ENCODE measurements around the gene ABCC12.

ABCC12 gene

DNA sequence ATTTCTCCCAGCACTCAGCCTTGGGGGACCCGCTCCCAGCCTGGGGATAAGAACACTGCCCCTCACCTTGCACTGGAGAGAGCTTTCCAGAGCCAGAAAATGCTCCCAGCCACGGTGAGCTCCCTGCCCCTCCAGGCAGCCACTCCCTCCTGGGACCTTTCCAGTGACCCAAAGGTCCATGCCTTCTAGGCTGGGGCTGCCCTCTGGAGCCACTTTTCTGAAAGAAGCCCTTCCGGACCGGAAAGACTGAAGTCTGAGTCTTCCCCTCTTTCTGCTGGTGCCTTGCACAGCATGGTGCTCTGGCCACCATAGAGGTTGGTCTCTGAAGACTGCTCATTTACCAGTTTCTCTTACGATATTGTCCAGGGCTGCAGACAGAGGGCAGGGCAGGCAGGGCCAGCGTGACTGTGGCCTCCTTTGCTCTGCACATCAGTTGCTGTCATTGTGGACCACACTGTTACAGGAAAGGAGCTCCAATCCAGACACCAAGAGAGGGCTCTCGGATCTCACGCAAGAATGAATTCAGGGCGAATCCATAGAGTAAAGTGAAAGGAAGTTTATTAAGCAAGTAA is 7.1 kb upstream of the ABCC12 start:
- no peak overlapping the region for H3K4me3 ChIP-seq (ENCODE audit: low read depth, low read length)
- peaks cover 6% of the 10 kb centered on the region for H3K4me1 ChIP-seq (ENCODE audit: control insufficient read depth, insufficient read depth, low read length)
- H3K36me3 ChIP-seq (ENCODE audit: control insufficient read depth, insufficient read depth, low read length): no peaks in the 10 kb centered on the region
- H3K9me3 ChIP-seq (ENCODE audit: control insufficient read depth, insufficient read depth, low read length): no peaks in the 10 kb centered on the region
- no peak overlapping the region for H3K9ac ChIP-seq (ENCODE audit: low read depth, low read length)
- no peaks in the 10 kb centered on the region for H3K27me3 ChIP-seq (ENCODE audit: control insufficient read depth, insufficient read depth, low read length)

DNA sequence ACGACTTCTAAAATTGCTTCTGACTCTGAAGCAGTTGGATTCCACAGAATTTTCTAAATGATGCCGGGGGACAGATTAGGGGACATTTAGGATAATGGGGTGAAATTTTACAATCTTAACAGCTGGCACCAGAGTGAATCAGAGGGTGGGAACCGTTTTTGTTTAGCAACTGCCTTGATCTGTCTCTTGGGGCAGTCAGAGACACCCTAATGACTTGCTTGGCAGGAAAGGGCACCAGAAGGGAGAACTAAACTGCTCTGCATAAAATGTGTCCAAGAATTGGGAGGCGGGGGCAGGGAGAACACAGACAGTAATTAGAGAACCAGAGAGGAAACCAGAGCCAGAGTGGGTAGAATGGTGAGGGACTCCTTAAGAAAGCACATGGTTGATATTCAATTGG is 6.1 kb upstream of the ABCC12 start:
- Histone ChIP-seq H3K36me3 (ENCODE audit: control insufficient read depth, insufficient read depth, low read length) (no peaks in the 10 kb centered on the region), H3K27me3 (ENCODE audit: control insufficient read depth, insufficient read depth, low read length) (no peaks in the 10 kb centered on the region), H3K9ac (ENCODE audit: low read depth, low read length) (no peak overlapping the region)

DNA sequence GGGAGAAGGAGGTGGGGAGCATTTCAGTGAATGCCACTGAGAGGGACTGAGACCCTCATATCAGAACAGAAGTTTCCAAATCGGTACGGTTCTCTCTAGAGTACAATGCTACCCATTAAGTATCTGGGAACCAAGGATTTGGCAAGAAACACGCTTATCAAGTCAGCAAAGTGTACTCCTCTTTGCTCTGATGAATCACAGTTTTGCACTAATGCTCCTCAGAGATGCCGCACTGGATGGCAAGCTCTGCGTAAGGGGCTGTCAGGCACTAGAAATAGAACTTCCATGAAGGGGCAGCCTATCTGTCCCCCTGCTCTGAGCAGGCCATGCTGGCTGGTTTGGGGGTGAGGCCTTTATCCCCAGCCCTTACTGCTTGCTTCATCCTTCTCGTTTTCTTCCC is 4.8 kb upstream of the ABCC12 start:
- H3K9me3 ChIP-seq (ENCODE audit: control insufficient read depth, insufficient read depth, low read length): no peaks in the 10 kb centered on the region
- H3K4me3 ChIP-seq (ENCODE audit: low read depth, low read length): no peak overlapping the region
- H3K27me3 ChIP-seq (ENCODE audit: control insufficient read depth, insufficient read depth, low read length): peaks cover 6% of the 10 kb centered on the region
- H3K36me3 ChIP-seq (ENCODE audit: control insufficient read depth, insufficient read depth, low read length): no peaks in the 10 kb centered on the region
- peaks cover 6% of the 10 kb centered on the region for H3K4me1 ChIP-seq (ENCODE audit: control insufficient read depth, insufficient read depth, low read length)
- H3K9ac ChIP-seq (ENCODE audit: low read depth, low read length): no peak overlapping the region

More for the DNA sequence above, 6.1 kb upstream of the ABCC12 start:
- peaks cover 6% of the 10 kb centered on the region for H3K4me1 ChIP-seq (ENCODE audit: control insufficient read depth, insufficient read depth, low read length)
- H3K9me3 ChIP-seq (ENCODE audit: control insufficient read depth, insufficient read depth, low read length): no peaks in the 10 kb centered on the region
- no peak overlapping the region for H3K4me3 ChIP-seq (ENCODE audit: low read depth, low read length)

DNA sequence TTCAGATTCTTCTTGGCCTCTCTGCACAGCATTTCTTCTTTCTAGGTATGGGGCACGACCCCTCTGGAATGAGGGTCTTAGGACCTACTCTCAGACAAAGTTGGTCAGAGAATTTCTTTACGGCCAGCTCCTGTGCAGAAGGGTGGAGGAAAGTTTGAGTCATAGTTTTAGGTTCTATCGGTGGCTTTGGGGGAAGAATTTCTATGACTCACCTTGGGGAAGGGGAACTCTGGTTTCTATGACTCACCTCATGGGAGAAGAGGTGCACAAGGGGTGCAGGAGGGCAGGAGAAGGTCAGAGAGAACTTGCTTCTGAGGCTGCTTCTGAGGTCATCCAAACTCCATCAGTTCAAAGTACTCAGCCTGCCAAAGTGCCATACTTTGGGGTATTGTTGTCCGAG is 2.5 kb upstream of the ABCC12 start:
- Histone ChIP-seq H3K4me3 (ENCODE audit: low read depth, low read length) (no peak overlapping the region), H3K9me3 (ENCODE audit: control insufficient read depth, insufficient read depth, low read length) (no peaks in the 10 kb centered on the region), H3K36me3 (ENCODE audit: control insufficient read depth, insufficient read depth, low read length) (no peaks in the 10 kb centered on the region), H3K27me3 (ENCODE audit: control insufficient read depth, insufficient read depth, low read length) (peaks cover 6% of the 10 kb centered on the region), H3K9ac (ENCODE audit: low read depth, low read length) (no peak overlapping the region), H3K4me1 (ENCODE audit: control insufficient read depth, insufficient read depth, low read length) (no peaks in the 10 kb centered on the region)

DNA sequence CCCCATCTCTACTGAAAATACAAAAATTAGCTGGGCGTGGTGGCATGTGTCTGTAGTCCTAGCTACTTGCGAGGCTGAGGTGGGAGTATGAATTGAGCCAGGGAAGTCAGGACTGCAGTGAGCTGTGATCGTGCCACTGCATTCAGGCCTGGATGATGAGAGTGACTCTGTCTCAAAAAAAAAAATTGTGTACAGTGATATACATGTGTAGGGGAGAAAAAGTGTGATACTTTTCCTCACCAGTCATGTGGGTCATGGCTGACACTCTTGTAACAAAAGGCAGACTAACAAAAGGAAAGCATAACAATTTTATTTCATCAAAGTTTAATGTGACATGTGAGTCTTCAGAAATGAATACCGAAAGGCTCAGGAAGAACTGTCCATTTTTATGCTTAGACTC is 2.0 kb upstream of the ABCC12 start:
- Histone ChIP-seq H3K4me3 (ENCODE audit: low read depth, low read length) (no peak overlapping the region), H3K9me3 (ENCODE audit: control insufficient read depth, insufficient read depth, low read length) (no peaks in the 10 kb centered on the region), H3K36me3 (ENCODE audit: control insufficient read depth, insufficient read depth, low read length) (no peaks in the 10 kb centered on the region), H3K27me3 (ENCODE audit: control insufficient read depth, insufficient read depth, low read length) (peaks cover 6% of the 10 kb centered on the region), H3K9ac (ENCODE audit: low read depth, low read length) (no peak overlapping the region), H3K4me1 (ENCODE audit: control insufficient read depth, insufficient read depth, low read length) (no peaks in the 10 kb centered on the region)

DNA sequence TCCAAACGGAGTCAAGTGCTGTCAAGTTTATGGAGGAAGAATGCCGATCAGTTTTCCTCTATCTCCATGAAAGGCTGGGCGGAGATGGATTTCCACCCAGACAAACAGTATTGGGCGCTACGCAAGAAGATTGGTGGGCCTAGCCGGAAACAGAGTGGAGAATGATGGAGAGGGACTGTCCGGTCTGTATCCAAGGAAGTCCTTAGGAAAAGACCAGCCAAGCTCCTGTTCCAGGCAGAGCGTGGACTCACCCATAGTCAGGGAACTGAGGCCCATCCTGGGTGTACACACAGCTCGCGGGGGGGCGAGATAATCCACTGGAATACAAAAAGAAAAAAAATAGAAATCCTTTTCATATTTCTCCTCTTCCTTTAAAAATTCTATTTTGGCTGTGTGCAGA is 1.5 kb upstream of the ABCC12 start:
- Histone ChIP-seq H3K4me3 (ENCODE audit: low read depth, low read length) (no peak overlapping the region), H3K27me3 (ENCODE audit: control insufficient read depth, insufficient read depth, low read length) (peaks cover 6% of the 10 kb centered on the region), H3K9ac (ENCODE audit: low read depth, low read length) (no peak overlapping the region), H3K9me3 (ENCODE audit: control insufficient read depth, insufficient read depth, low read length) (no peaks in the 10 kb centered on the region), H3K4me1 (ENCODE audit: control insufficient read depth, insufficient read depth, low read length) (no peaks in the 10 kb centered on the region), H3K36me3 (ENCODE audit: control insufficient read depth, insufficient read depth, low read length) (no peaks in the 10 kb centered on the region)

DNA sequence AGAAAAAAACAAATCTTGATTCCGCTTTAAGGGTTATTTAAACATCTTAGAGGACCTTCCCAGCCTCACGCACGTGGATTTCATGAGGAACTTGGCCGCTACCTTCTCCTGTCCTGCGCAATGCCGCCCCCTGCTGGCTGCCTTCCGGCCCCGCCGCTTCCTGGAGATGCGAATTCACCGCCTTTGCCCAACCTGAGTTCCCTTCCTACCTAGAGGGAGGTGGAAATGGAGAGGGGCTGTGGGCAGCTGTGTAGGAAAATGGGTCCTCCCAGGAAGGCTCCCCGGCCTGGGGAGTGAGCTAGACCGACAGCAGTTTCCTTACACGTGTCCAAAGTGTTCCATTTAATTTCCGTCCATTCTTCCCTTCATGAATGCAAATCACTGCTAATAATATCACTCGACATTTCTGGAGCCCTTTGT is 1.0 kb upstream of the ABCC12 start:
- Histone ChIP-seq H3K4me3 (ENCODE audit: low read depth, low read length) (peak overlapping the region; percentile 30), H3K4me1 (ENCODE audit: control insufficient read depth, insufficient read depth, low read length) (no peaks in the 10 kb centered on the region), H3K27me3 (ENCODE audit: control insufficient read depth, insufficient read depth, low read length) (peaks cover 6% of the 10 kb centered on the region), H3K36me3 (ENCODE audit: control insufficient read depth, insufficient read depth, low read length) (no peaks in the 10 kb centered on the region), H3K9ac (ENCODE audit: low read depth, low read length) (no peak overlapping the region), H3K9me3 (ENCODE audit: control insufficient read depth, insufficient read depth, low read length) (no peaks in the 10 kb centered on the region)

DNA sequence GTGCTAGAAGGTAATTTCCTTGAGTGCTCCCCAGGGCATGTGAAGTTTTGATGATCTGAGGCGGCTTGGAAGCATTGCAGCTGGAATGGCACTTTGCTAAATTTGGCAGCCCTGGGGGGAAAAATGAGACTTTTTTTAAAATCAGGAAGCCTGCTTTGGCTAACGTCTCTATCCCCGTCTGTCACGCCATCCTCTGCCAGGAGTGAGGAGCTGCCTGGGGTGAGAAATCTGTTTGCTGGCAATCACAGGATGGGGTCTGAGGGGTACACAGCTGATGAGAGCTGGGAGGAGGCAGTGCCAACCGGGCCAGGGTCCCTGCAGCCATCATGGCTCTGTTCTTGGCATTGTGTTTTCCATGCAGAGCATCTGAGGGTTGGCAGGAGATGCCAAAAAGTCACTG is 2.0 kb downstream of the ABCC12 start:
- Histone ChIP-seq H3K9me3 (ENCODE audit: control insufficient read depth, insufficient read depth, low read length) (no peaks in the 10 kb centered on the region), H3K4me1 (ENCODE audit: control insufficient read depth, insufficient read depth, low read length) (no peaks in the 10 kb centered on the region), H3K36me3 (ENCODE audit: control insufficient read depth, insufficient read depth, low read length) (no peaks in the 10 kb centered on the region), H3K27me3 (ENCODE audit: control insufficient read depth, insufficient read depth, low read length) (peaks cover 6% of the 10 kb centered on the region), H3K9ac (ENCODE audit: low read depth, low read length) (no peak overlapping the region), H3K4me3 (ENCODE audit: low read depth, low read length) (no peak overlapping the region)

DNA sequence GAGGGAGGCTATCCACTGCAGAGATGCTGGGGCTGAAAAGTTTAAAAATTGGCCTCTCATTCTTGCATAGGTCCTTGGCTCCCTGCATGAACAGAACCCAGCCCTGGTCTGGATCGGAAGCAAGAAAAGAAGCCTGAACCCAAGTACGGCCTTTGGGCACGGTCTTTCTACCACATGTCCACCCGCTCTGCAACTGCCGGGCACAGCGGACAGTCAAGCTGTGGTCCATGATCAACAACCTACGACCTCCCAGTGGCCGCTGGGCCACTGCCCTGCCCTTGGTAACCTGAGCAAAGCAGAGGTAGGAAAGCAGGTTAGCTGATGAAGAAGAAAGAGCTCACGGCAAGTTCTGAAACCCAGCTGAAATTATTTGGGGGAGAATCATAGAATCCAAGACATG is 3.6 kb downstream of the ABCC12 start:
- Histone ChIP-seq H3K27me3 (ENCODE audit: control insufficient read depth, insufficient read depth, low read length) (peaks cover 6% of the 10 kb centered on the region), H3K36me3 (ENCODE audit: control insufficient read depth, insufficient read depth, low read length) (no peaks in the 10 kb centered on the region), H3K4me1 (ENCODE audit: control insufficient read depth, insufficient read depth, low read length) (no peaks in the 10 kb centered on the region), H3K4me3 (ENCODE audit: low read depth, low read length) (no peak overlapping the region), H3K9me3 (ENCODE audit: control insufficient read depth, insufficient read depth, low read length) (no peaks in the 10 kb centered on the region), H3K9ac (ENCODE audit: low read depth, low read length) (no peak overlapping the region)

DNA sequence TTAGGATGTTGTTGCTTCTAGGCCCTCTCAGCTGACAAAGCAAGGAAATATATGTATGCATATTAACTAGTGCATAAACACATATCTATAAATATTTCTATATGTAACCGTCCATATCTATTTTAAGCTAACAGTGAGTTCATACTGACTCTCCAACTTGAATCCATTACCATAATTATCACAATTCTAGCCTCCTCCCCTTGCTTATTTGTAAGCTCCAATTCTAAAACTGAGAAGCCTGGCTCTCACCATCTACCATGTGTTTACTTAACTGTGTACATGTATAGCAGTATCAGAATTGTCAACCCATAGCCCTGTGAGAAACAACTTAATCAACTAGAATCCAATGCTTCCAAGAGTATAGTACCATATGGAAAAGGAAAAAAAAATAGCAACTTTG is 5.1 kb downstream of the ABCC12 start:
- Histone ChIP-seq H3K36me3 (ENCODE audit: control insufficient read depth, insufficient read depth, low read length) (no peaks in the 10 kb centered on the region), H3K27me3 (ENCODE audit: control insufficient read depth, insufficient read depth, low read length) (no peaks in the 10 kb centered on the region), H3K4me1 (ENCODE audit: control insufficient read depth, insufficient read depth, low read length) (no peaks in the 10 kb centered on the region), H3K4me3 (ENCODE audit: low read depth, low read length) (no peak overlapping the region), H3K9me3 (ENCODE audit: control insufficient read depth, insufficient read depth, low read length) (no peaks in the 10 kb centered on the region), H3K9ac (ENCODE audit: low read depth, low read length) (no peak overlapping the region)

DNA sequence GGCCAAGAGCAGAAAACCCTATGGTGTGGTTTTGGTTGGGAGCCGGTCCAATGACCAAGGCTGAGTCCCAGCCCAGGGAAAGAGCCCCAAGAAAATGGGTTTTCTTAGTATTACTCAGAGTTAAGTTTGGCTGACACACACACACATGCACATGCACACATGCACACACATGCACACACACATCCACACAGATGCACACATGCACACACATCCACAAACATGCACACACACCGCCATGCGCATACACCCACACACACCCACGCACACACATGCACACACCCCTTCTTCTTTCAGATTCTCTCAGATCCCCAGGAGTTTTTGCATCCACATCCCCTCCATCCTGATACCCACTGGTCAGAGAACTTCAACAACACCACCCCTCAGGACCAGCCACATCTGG is 9.1 kb downstream of the ABCC12 start:
- Histone ChIP-seq H3K4me1 (ENCODE audit: control insufficient read depth, insufficient read depth, low read length) (no peaks in the 10 kb centered on the region), H3K4me3 (ENCODE audit: low read depth, low read length) (no peak overlapping the region), H3K9ac (ENCODE audit: low read depth, low read length) (no peak overlapping the region), H3K27me3 (ENCODE audit: control insufficient read depth, insufficient read depth, low read length) (no peaks in the 10 kb centered on the region), H3K9me3 (ENCODE audit: control insufficient read depth, insufficient read depth, low read length) (no peaks in the 10 kb centered on the region), H3K36me3 (ENCODE audit: control insufficient read depth, insufficient read depth, low read length) (no peaks in the 10 kb centered on the region)

DNA sequence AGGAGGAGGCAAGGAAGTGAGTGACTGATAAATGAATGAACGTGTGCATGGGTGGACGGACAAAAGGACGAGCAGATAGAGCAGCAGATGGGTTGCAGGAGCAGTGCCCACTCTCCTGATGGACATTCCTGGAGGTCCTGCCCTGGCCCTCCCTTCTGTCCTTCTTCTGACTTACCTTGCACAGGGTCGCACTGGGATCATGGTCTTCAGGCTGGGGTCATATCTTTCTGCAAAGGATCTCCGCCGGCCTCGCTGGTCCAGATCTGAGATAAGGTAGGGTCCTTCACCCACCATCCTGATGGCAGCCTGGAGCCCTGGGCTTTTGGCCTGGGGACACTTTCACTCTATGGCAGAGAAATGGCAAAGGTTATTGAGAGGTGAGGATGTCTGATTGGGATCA is 9.7 kb downstream of the ABCC12 start:
- H3K4me1 ChIP-seq (ENCODE audit: control insufficient read depth, insufficient read depth, low read length): no peaks in the 10 kb centered on the region
- no peaks in the 10 kb centered on the region for H3K36me3 ChIP-seq (ENCODE audit: control insufficient read depth, insufficient read depth, low read length)
- no peaks in the 10 kb centered on the region for H3K9me3 ChIP-seq (ENCODE audit: control insufficient read depth, insufficient read depth, low read length)
- no peak overlapping the region for H3K4me3 ChIP-seq (ENCODE audit: low read depth, low read length)
- H3K9ac ChIP-seq (ENCODE audit: low read depth, low read length): no peak overlapping the region
- H3K27me3 ChIP-seq (ENCODE audit: control insufficient read depth, insufficient read depth, low read length): no peaks in the 10 kb centered on the region
